NCI-H146 treated with DMSO at 0.1 percent for 48 hours (cell line): Measurements from ENCODE around the gene MOBP.

Experiments used
- DNase-seq: peaks from one replicate; lab custom pipeline; 2025; ENCODE audit not compliant: unreplicated experiment; lab: John Stamatoyannopoulos, UW

Gene MOBP

DNA sequence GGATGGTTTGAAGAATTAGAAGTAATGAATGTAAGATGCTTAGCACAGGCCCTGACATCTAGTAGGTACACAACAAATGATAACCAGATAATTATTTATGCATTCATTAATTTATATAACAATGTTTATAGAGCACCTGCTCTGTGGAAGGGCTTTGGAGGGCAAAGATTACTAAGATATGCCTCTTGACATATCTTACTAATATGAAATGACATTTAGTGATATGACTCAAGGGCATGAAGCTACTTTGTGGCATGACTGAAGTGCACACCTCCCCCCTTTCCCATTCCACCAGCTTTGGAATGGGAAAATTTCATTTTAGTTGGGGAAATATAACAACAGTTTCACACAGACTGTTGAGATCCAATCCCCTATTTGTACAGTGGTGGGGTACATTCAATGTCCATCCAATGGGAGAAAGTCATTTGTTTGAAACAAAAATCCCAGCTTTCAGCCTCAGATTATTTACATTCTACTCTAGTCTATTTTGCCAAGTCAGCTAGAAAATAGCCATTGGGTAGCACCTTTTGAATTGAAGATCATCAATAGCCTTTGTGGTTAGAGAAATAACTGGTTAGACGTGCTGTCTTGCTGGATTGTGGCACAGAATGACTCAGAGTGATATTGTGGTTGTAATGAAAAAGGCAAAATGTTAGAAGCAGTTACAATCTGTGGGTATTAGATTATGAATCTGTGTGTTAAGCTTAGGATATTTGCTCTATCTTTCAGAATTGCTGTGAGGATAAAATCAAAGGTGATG lies 72.9 kb downstream of the MOBP start:
- DNase-seq: no peak

DNA sequence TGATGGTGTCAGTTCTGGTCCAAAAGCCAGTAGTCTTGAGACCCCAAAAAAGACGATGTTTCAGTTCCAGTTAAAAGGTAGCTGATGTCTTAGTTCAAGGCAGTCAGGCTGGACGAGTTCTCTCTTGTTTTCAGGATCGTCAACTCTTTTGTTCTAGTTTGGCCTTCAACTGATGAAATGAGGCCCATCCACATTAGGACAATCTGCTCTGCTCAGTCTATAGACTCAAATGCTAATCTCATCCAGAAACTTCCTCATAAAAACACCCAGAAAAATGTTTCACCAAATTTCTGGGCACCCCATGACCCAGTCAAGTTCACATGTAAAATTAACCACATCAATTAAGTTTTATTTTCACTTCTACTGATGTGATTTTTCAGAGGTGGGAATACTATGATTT lies 74.0 kb downstream of the MOBP start:
- DNase-seq: no peak

DNA sequence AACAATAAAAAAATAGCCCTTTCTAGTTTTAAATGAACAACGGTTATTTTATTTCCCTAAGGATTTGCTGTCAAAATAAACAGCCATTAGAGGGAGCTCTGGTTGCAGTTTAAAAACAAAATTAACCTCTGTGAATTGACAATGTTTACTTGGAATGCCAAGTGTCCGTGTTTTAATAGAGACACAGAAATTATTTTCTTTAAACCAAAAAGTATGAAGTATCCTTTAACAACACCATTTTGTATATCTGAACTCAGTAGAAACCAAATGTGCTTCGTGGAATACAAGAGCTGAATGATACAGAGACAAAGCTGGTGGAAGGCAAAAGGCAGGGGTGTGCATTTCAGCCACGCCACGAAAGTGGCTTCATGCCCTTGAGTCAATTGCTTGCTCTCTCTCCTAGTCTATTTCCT lies 74.4 kb downstream of the MOBP start:
- DNase-seq: no peak

DNA sequence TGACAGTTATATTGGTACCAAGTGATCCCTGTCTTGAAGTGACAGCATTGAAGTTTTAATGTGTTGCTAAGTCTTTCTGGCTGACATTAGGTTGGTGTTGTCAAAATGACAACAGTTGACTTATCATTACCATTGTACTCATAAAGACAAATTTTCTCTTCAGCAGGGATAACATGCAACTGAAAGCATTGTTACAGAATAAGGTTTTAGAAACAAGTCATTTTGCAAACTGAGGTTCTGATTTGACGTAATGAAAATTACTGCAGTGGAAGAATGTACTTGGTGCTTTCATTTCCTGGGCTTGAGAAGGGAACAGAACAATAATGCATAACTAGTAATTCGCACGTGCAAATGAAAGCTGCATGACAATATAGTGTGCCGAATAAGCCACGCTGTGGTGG lies 75.1 kb downstream of the MOBP start:
- DNase-seq: no peak

DNA sequence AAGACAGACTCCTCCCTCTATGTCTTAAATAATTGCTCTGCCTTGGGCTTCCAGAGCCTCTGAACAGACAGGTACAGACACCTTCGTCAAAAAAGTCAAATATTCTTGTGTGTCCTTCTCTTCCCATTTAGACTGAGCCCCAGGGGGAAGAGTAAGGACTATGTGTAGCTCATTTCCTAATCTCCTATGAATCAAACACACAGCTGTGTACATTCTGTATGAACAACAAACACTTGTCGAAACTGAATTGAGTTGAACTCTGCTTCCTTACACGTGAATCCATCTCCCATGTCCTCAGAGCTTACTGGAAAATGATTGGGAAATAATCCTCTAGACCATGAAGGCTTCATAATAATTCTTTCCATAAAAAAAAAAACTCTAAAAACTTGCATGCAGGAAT lies 80.8 kb downstream of the MOBP start:
- no peak for DNase-seq

DNA sequence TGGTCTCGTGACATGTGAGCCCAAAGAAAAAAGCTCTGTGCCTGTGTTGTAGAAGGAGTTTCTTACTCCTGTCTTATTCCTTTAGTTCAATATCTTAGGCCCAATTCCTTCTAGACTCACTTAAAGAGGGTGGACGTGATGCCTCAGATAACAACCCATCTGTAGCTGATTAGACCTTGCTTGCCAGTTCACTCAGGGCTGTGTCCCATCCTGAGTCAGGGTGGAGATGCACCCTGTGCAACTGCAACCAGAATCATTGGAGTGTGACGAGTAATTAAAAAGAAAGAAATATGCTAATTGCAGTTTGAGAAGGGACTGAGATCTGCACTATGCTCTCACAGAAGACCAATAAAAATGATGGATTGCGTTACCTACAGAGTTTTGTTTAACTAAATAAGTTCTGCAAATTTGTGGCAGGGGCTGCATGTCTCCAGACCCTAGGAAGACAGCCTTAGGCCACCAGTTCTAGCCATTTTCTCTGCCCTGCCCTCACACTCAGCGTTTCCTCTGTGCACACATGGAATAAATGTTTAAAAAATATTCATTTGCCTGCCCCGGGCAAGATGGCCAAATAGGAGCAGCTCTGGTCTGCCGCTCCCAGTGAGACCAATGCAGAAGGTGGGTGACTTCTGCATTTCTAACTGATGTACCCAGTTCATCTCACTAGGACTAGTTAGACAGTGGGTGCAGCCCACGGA lies 83.0 kb downstream of the MOBP start:
- no peak for DNase-seq
